Adrenal gland (tissue), 12 donors: Measurements from ENCODE around the gene MTMR4. TPM values are rescaled to one million over a fixed set of nuclear protein-coding genes. Genes with fewer than 3 reads are reported as not detected.

Experiments
- DNase-seq, 7 donors: peaks; one replicate each; pipeline ENCODE4 v3.0.0-alpha.2; 2019 to 2020
- H3K27ac ChIP-seq, 5 donors: fragments of 200-600 bp; sonication (generic) in 4 of 5; 1 replicate in 3 of 5; 2 replicates in 2 of 5; pipeline versions ENCODE4 v1.5.1 to v1.8.0; 2016 to 2020; ENCODE audit warnings: mild to moderate bottlenecking in 1 of 5
- H3K27me3 ChIP-seq: fragments of 200-600 bp; 2 replicates; pipeline ENCODE4 v1.8.0; 2021
- H3K36me3 ChIP-seq, 2 donors: fragments of 200-600 bp; replicated peaks in 1 of 2; 1 replicate in 1 of 2; 2 replicates in 1 of 2; pipeline versions ENCODE4 v1.5.1 to v1.8.0; 2018 to 2022
- H3K4me1 ChIP-seq, 2 donors: fragments of 200-600 bp; replicated peaks in 1 of 2; 1 replicate in 1 of 2; 2 replicates in 1 of 2; pipeline versions ENCODE4 v1.5.1 to v1.8.0; 2018 to 2021
- H3K4me3 ChIP-seq, 4 donors: fragments of 200-600 bp; sonication (generic) in 3 of 4; one replicate each; pipeline ENCODE4 v1.5.1; 2016 to 2018
- H3K9me3 ChIP-seq, 3 donors: fragments of 200-600 bp; sonication (generic) in 1 of 3; replicated peaks in 1 of 3; 1 replicate in 2 of 3; 2 replicates in 1 of 3; pipeline versions ENCODE4 v1.5.1 to v1.8.0; 2016 to 2021
- POLR2A ChIP-seq, 2 donors: fragments of 450-650 bp; IDR thresholded peaks; one replicate each; pipeline ENCODE4 v1.6.1; 2017; ENCODE audit warnings: antibody characterized with exemption in 2 of 2, mild to moderate bottlenecking in 2 of 2, moderate library complexity in 1 of 2
- WGBS, 4 donors: extraction: QIAGEN DNeasy Blood & Tissue Kit in 2 of 4; methylation state at CpG; one replicate each; pipeline versions ENCODE4 v1.1.5 to v1.1.7; 2013 to 2017; 5-methylcytosine and 5-hydroxymethylcytosine counted together
- intact Hi-C, 2 donors: fragments of 100-400 bp; cut with DNase I; formaldehyde crosslinking; loops; one replicate each; pipeline versions ENCODE4 v1.14.1 to v1.15.0; 2022 to 2023
- polyA plus RNA-seq, 3 donors: library from polyadenylated mRNA; stranded (reverse); fragments of 200-250 nt in 2 of 3; fragments of 350-450 nt in 1 of 3; fragmentation: Illumina TruSeq in 1 of 3; extraction: RNeasy Lipid Tissue Mini Kit (QIAGEN cat#74804) in 1 of 3; gene quantifications; one replicate each; pipeline ENCODE4 v1.2.3, GENCODE V29; 2013 to 2014
- total RNA-seq, 9 donors: library from RNA; depleted of rRNA in 4 of 9; stranded (reverse); fragments of >200 nt in 4 of 9; fragments of 120-200 nt in 1 of 9; fragmentation: NEBNext Ultra II Directional in 1 of 9; extraction: Animal tissue kit (Norgen Biotek cat#: 25700) in 1 of 9; gene quantifications; one replicate each; pipeline versions ENCODE4 v1.1.0 to v1.2.4, GENCODE V29; 2013 to 2023
- TF ChIP-seq, protein P1 (sequence below), 6 experiments: fragments of 450-650 bp in 4 of 6; fragments of 200-600 bp in 2 of 6; sonication (generic) in 1 of 6; IDR thresholded peaks; 1 replicate in 5 of 6; 2 replicates in 1 of 6; pipeline versions ENCODE4 v1.5.1 to v1.8.0; 2016 to 2021; ENCODE audit warnings: antibody characterized with exemption in 6 of 6, mild to moderate bottlenecking in 2 of 6, moderate library complexity in 1 of 6
- donor health status: healthy with polysubstance abuse.
- donor health status: Bipolar disorder and iron deficiency.
- donor health status: DM: yes; HTN: yes; CAD: no.
- donor health status: DM: no; HTN: no; CAD: no.
- donor health status: DM: no; HTN: no; CAD: no.
- donor health status: DM: yes; HTN: yes; CAD: no.

MTMR4 gene
- total and polyA plus RNA-seq, 12 donors: 11.4 to 85.2 (median 42.8) TPM

GRCh38 chr17:58537266-58537665 is 22.8 kb upstream of the MTMR4 start:
- 45 to 57% (median 56%) methylated on average over 4 of the region's 4 CpGs; no CpG with 5 or more reads in 1 of the 4 donors for WGBS, 4 donors
- Histone ChIP-seq H3K4me1 (peaks cover 30 to 40% of the 10 kb centered on the region in 2 donors), H3K4me3 (no peak overlapping the region), H3K9me3 (no peaks in the 10 kb centered on the region), H3K27me3 (no peaks in the 10 kb centered on the region), H3K27ac (no peak overlapping the region), H3K36me3 (no peaks in the 10 kb centered on the region)
- DNase-seq: peak in 1 of 7 donors; percentile 29
- TF ChIP-seq, protein P1, sequence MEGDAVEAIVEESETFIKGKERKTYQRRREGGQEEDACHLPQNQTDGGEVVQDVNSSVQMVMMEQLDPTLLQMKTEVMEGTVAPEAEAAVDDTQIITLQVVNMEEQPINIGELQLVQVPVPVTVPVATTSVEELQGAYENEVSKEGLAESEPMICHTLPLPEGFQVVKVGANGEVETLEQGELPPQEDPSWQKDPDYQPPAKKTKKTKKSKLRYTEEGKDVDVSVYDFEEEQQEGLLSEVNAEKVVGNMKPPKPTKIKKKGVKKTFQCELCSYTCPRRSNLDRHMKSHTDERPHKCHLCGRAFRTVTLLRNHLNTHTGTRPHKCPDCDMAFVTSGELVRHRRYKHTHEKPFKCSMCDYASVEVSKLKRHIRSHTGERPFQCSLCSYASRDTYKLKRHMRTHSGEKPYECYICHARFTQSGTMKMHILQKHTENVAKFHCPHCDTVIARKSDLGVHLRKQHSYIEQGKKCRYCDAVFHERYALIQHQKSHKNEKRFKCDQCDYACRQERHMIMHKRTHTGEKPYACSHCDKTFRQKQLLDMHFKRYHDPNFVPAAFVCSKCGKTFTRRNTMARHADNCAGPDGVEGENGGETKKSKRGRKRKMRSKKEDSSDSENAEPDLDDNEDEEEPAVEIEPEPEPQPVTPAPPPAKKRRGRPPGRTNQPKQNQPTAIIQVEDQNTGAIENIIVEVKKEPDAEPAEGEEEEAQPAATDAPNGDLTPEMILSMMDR (IDR thresholded peaks at IDR 0.05): no peak
- no peak for TF ChIP-seq POLR2A (IDR thresholded peaks at IDR 0.05)
- intact Hi-C loops: loop anchor here (10.0 kb wide), 2 partner anchors 48 to 158 kb away; partner anchors contain the start of genes RAD51C (in 1 of the 2) and TEX14 (in 1 of the 2)

GRCh38 chr17:58536542-58536941 is 22.1 kb upstream of the MTMR4 start:
- H3K9me3 ChIP-seq: no peaks in the 10 kb centered on the region
- no peak overlapping the region for H3K4me3 ChIP-seq
- peak overlapping the region in 1 of 5 donors; percentile 92 for H3K27ac ChIP-seq
- DNase-seq: no peak
- 80 to 92% (median 89%) methylated on average over 1 to 3 of the region's 3 CpGs for WGBS, 4 donors
- no peak for TF ChIP-seq POLR2A (IDR thresholded peaks at IDR 0.05)
- TF ChIP-seq, protein P1 (IDR thresholded peaks at IDR 0.05): no peak
- H3K36me3 ChIP-seq: no peaks in the 10 kb centered on the region
- intact Hi-C loops: loop anchor here (10.0 kb wide), 2 partner anchors 48 to 158 kb away; partner anchors contain the start of genes RAD51C (in 1 of the 2) and TEX14 (in 1 of the 2)
- no peaks in the 10 kb centered on the region for H3K27me3 ChIP-seq
- H3K4me1 ChIP-seq: peaks cover 32 to 43% of the 10 kb centered on the region in 2 donors

- TF ChIP-seq, protein P1 (IDR thresholded peaks at IDR 0.05): no peak
- TF ChIP-seq POLR2A (IDR thresholded peaks at IDR 0.05): no peak
- Histone ChIP-seq H3K4me1 (peaks cover 36 to 54% of the 10 kb centered on the region in 2 donors), H3K27ac (peak overlapping the region; percentile 27 to 92 (median 70)), H3K27me3 (no peaks in the 10 kb centered on the region), H3K9me3 (no peaks in the 10 kb centered on the region), H3K4me3 (no peak overlapping the region), H3K36me3 (no peaks in the 10 kb centered on the region)
- WGBS, 4 donors: 33 to 67% (median 42%) methylated on average over 2 of the region's 2 CpGs
- no peak for DNase-seq
- intact Hi-C loops: loop anchor here (10.0 kb wide), 2 partner anchors 49 to 159 kb away; partner anchors contain the start of genes RAD51C (in 1 of the 2) and TEX14 (in 1 of the 2)
Measured at GRCh38 chr17:58535431-58535830, 21.0 kb upstream of the MTMR4 start.

DNA sequence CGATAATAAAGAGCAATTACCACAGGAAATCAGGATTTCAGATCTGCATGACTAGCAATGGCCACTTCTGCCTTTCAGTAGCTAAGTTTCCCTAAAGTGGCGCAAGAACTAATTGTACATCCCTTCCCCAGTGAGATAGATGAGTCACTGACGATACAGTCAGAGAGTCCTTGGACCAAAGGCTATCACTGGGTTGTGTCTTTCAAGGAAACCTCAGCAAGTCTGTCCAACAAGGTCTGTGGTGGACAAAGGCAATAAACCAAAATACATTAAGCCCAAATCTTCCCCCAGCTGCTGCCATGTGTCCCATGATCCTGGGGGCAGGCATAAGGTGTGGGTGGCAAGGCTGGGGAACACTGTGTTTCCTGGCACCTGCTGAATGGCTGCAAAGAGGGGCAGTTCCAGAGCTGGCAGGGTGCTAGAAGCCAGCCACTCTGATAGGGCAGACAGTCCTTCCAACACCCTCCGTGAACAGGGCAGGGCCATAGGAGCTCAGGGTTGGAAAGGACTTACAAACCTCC is 20.5 kb upstream of the MTMR4 start:
- peak overlapping the region; percentile 27 to 92 (median 70) for H3K27ac ChIP-seq
- intact Hi-C loops: loop anchor here (10.0 kb wide), 2 partner anchors 50 to 160 kb away; partner anchors contain the start of genes RAD51C (in 1 of the 2) and TEX14 (in 1 of the 2)

More for the DNA sequence above, 20.5 kb upstream of the MTMR4 start:
- peaks cover 36 to 55% of the 10 kb centered on the region in 2 donors for H3K4me1 ChIP-seq
- DNase-seq: peak in 5 of 7 donors; percentile 47 to 85 (median 73)
- H3K9me3 ChIP-seq: no peaks in the 10 kb centered on the region
- H3K4me3 ChIP-seq: no peak overlapping the region
- 22 to 32% (median 28%) methylated on average over 3 to 4 of the region's 4 CpGs for WGBS, 4 donors
- H3K27me3 ChIP-seq: no peaks in the 10 kb centered on the region
- peak in 1 of 2 donors; percentile 68 for TF ChIP-seq POLR2A (IDR thresholded peaks at IDR 0.05)
- TF ChIP-seq, protein P1 (IDR thresholded peaks at IDR 0.05): no peak
- H3K36me3 ChIP-seq: no peaks in the 10 kb centered on the region
